OCI-LY7 (cell line): ENCODE measurements around the gene SLC22A1.

Experiments
- CTCF ChIP-seq: fragments of 200-600 bp; sonication (generic); conservative IDR thresholded peaks from 2 replicates; pipeline ENCODE4 v1.5.1; 2014; ENCODE audit warnings: mild to moderate bottlenecking, antibody characterized with exemption, low read length, moderate library complexity, mixed read lengths
- EZH2phosphoT487 ChIP-seq: fragments of 200-600 bp; sonication (generic); IDR thresholded peaks from 2 replicates; pipeline ENCODE4 v1.6.1; 2018; ENCODE audit warnings: low read depth, borderline replicate concordance, mild to moderate bottlenecking, mixed run types, antibody characterized with exemption, low read length, moderate library complexity, mixed read lengths

- TF ChIP-seq CTCF: no peak
- no peak for TF ChIP-seq EZH2phosphoT487
Measured at GRCh38 chr6:160093061-160093460, 28.6 kb upstream of the SLC22A1 start.
